Loucy (cell line): ENCODE data around the gene PARD3B.

Source experiments
- CTCF ChIP-seq: fragments of 200-600 bp; sonication (generic); conservative IDR thresholded peaks from 2 replicates; pipeline ENCODE4 v1.5.1; 2014; ENCODE audit warnings: mild to moderate bottlenecking, antibody characterized with exemption, low read length
- EZH2phosphoT487 ChIP-seq: fragments of 200-600 bp; IDR thresholded peaks from 2 replicates; pipeline ENCODE4 v1.6.1; 2018; ENCODE audit warnings: antibody characterized with exemption, mild to moderate bottlenecking, moderate library complexity, borderline replicate concordance

DNA sequence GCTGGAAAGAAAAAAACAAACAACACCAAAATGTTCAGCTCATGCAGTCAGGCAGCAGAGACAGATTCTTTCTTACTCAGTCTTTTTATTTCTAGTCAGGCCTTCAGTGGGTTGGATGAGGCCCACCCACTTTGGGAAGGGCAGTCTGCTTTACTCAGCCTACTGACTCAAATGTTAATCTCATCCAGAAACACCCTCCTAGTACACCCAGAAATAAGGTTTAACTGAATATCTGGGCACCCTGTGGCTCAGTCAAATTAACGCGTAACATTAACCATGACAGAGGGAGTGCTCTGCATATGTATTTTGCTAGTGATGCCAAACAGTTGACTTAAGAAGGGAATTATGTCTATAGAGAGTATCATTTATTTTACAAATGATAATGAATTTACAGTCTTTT, 401.6 kb downstream of the PARD3B start:
- TF ChIP-seq CTCF, result no peak
- TF ChIP-seq EZH2phosphoT487, result no peak
